ENCODE measurements around the gene ERG. TPM values are rescaled to one million over a fixed set of nuclear protein-coding genes. Genes with fewer than 3 reads are reported as not detected.

Gene ERG
- total RNA-seq, 4 donors from 2014 or later: 3.7 to 13.3 (median 10.6) TPM

GRCh38 chr21:38493549-38494250 is 4.6 kb downstream of the ERG start:
- 76% methylated on average over 18 of the region's 18 CpGs for WGBS
- peaks cover 0 to 6% (median 0%) of the 10 kb centered on the region in 4 donors for H3K4me1 ChIP-seq
- H3K27ac ChIP-seq (replicated peaks in 1 of 4): peak overlapping the region in 2 of 4 donors; percentile 2 to 56
- peaks cover 0 to 8% (median 0%) of the 10 kb centered on the region in 4 donors for H3K27me3 ChIP-seq
- peak; percentile 79 for DNase-seq (ENCODE audit: extremely low spot score)
- intact Hi-C loops (cut with DNase I): no loop called here
- H3K36me3 ChIP-seq: no peaks in the 10 kb centered on the region
- peak overlapping the region; percentile 35 to 52 (median 40) for H3K4me3 ChIP-seq
- H3K9me3 ChIP-seq: no peaks in the 10 kb centered on the region
- TF ChIP-seq POLR2A (IDR thresholded peaks at IDR 0.05; ENCODE audit: low read depth): no peak
- no peak for TF ChIP-seq CTCF (IDR thresholded peaks at IDR 0.05)
- TF ChIP-seq EP300 (IDR thresholded peaks at IDR 0.05): no peak
- TF ChIP-seq POLR2AphosphoS5 (IDR thresholded peaks at IDR 0.05): no peak

GRCh38 chr21:38492007-38492406 is 6.3 kb downstream of the ERG start:
- no peak overlapping the region for H3K27ac ChIP-seq (replicated peaks in 1 of 4)
- DNase-seq (ENCODE audit: extremely low spot score): peak; percentile 31
- no peak overlapping the region for H3K4me3 ChIP-seq
- TF ChIP-seq POLR2AphosphoS5 (IDR thresholded peaks at IDR 0.05): no peak
- intact Hi-C loops (cut with DNase I): no loop called here
- H3K9me3 ChIP-seq: no peaks in the 10 kb centered on the region
- peaks cover 0 to 8% (median 0%) of the 10 kb centered on the region in 4 donors for H3K27me3 ChIP-seq
- H3K36me3 ChIP-seq: no peaks in the 10 kb centered on the region
- 57% methylated on average over 3 of the region's 3 CpGs for WGBS
- peaks cover 0 to 6% (median 0%) of the 10 kb centered on the region in 4 donors for H3K4me1 ChIP-seq

- Histone ChIP-seq H3K4me1 (peaks cover 0 to 6% (median 2%) of the 10 kb centered on the region in 4 donors), H3K9me3 (no peaks in the 10 kb centered on the region), H3K36me3 (no peaks in the 10 kb centered on the region), H3K27ac (replicated peaks in 1 of 4) (no peak overlapping the region), H3K27me3 (peaks cover 0 to 8% (median 0%) of the 10 kb centered on the region in 4 donors), H3K4me3 (no peak overlapping the region)
- TF ChIP-seq POLR2AphosphoS5 (IDR thresholded peaks at IDR 0.05) (peak; percentile 22 to 41), CTCF (IDR thresholded peaks at IDR 0.05) (no peak), POLR2A (IDR thresholded peaks at IDR 0.05; ENCODE audit: low read depth) (no peak), EP300 (IDR thresholded peaks at IDR 0.05) (no peak)
- intact Hi-C loops (cut with DNase I): no loop called here
- peak; percentile 34 for DNase-seq (ENCODE audit: extremely low spot score)
- 64% methylated on average over 5 of the region's 5 CpGs for WGBS
Observed at GRCh38 chr21:38491536-38491935, 6.7 kb downstream of the ERG start.

GRCh38 chr21:38490411-38491020 is 7.8 kb downstream of the ERG start:
- Histone ChIP-seq H3K4me3 (no peak overlapping the region), H3K36me3 (no peaks in the 10 kb centered on the region), H3K27ac (replicated peaks in 1 of 4) (peak overlapping the region in 1 of 4 donors; percentile 21), H3K27me3 (peaks cover 0 to 8% (median 0%) of the 10 kb centered on the region in 4 donors), H3K4me1 (peaks cover 0 to 10% (median 7%) of the 10 kb centered on the region in 4 donors), H3K9me3 (no peaks in the 10 kb centered on the region)
- 77% methylated on average over 7 of the region's 12 CpGs for WGBS
- peak; percentile 53 for DNase-seq (ENCODE audit: extremely low spot score)
- intact Hi-C loops (cut with DNase I): no loop called here
- TF ChIP-seq POLR2A (IDR thresholded peaks at IDR 0.05; ENCODE audit: low read depth) (no peak), POLR2AphosphoS5 (IDR thresholded peaks at IDR 0.05) (no peak), CTCF (IDR thresholded peaks at IDR 0.05) (no peak), EP300 (IDR thresholded peaks at IDR 0.05) (no peak)

- intact Hi-C loops (cut with DNase I): no loop called here
Observed at GRCh38 chr21:38489729-38490128, 8.5 kb downstream of the ERG start.

More at GRCh38 chr21:38489729-38490128, 8.5 kb downstream of the ERG start:
- peak; percentile 60 for DNase-seq (ENCODE audit: extremely low spot score)
- H3K4me3 ChIP-seq: no peak overlapping the region
- no peaks in the 10 kb centered on the region for H3K36me3 ChIP-seq
- peaks cover 0 to 10% (median 7%) of the 10 kb centered on the region in 4 donors for H3K4me1 ChIP-seq
- peaks cover 0 to 8% (median 0%) of the 10 kb centered on the region in 4 donors for H3K27me3 ChIP-seq
- 67% methylated on average over 6 of the region's 6 CpGs for WGBS
- H3K27ac ChIP-seq (replicated peaks in 1 of 4): peak overlapping the region in 1 of 4 donors; percentile 21
- no peaks in the 10 kb centered on the region for H3K9me3 ChIP-seq
- TF ChIP-seq EP300 (IDR thresholded peaks at IDR 0.05): no peak
- no peak for TF ChIP-seq CTCF (IDR thresholded peaks at IDR 0.05)
- no peak for TF ChIP-seq POLR2AphosphoS5 (IDR thresholded peaks at IDR 0.05)
- no peak for TF ChIP-seq POLR2A (IDR thresholded peaks at IDR 0.05; ENCODE audit: low read depth)

Data from esophagus muscularis mucosa (tissue), 4 donors.